ENCODE results near the gene ACOXL. TPM values are rescaled to one million over a fixed set of nuclear protein-coding genes. Genes with fewer than 3 reads are reported as not detected.

ACOXL gene
- total RNA-seq, 1 donor from 2014 or later: not detected

DNA sequence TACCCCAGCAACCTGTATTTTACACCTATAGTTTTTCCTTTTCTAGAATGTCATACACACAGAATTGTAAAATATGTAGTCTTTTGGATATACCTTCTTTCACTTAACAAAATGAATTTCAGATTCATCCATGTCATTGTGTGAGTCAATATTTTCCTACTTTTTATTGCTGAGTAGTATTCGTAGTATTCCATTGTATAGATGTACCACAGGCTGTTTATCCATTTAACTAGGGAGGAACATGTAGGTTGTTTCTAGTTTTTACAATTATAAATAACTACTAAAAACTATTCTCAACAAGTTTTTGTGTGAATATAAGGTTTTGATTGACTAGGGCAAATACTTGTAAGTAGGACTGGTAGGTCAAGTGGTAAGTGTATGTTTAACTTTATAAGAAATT is 187.4 kb downstream of the ACOXL start:
- Histone ChIP-seq H3K36me3 (ENCODE audit: control insufficient read depth in 3 of 3, insufficient read depth in 3 of 3, low read length in 3 of 3) (no peaks in the 10 kb centered on the region), H3K9me3 (ENCODE audit: control insufficient read depth in 3 of 3, low read length in 3 of 3) (no peaks in the 10 kb centered on the region), H3K27ac (ENCODE audit: low read depth, low read length) (no peak overlapping the region), H3K9ac (ENCODE audit: low read depth in 1 of 3, low read length in 3 of 3) (no peak overlapping the region), H3K27me3 (ENCODE audit: control insufficient read depth in 3 of 3, insufficient read depth in 3 of 3, low read length in 3 of 3) (no peaks in the 10 kb centered on the region), H3K4me3 (ENCODE audit: low read length in 3 of 3) (no peak overlapping the region), H3K4me1 (ENCODE audit: control insufficient read depth in 3 of 3, insufficient read depth in 3 of 3, low read length in 3 of 3) (no peaks in the 10 kb centered on the region)

DNA sequence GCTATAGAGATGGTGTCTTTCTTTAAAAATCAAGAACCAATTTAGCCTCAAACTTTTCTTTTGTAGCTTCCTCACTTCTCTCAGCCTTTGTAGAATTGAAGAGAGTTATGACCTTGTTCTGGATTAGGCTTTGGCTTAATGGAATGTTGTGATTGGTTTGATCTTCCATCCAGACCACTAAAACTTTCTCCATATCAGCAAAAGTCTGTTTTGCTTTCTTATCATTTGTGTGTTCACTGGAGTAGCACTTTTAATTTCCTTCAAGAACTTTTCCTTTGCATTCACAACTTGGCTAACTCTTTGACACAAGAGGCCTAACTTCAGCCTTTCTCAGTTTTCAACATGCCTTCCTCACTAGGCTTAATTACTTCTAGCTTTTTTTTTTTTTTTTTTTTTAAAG is 193.1 kb downstream of the ACOXL start:
- Histone ChIP-seq H3K4me3 (ENCODE audit: low read length in 3 of 3) (no peak overlapping the region), H3K27me3 (ENCODE audit: control insufficient read depth in 3 of 3, insufficient read depth in 3 of 3, low read length in 3 of 3) (no peaks in the 10 kb centered on the region), H3K27ac (ENCODE audit: low read depth, low read length) (no peak overlapping the region), H3K9ac (ENCODE audit: low read depth in 1 of 3, low read length in 3 of 3) (no peak overlapping the region), H3K9me3 (ENCODE audit: control insufficient read depth in 3 of 3, low read length in 3 of 3) (peaks cover 0 to 3% (median 0%) of the 10 kb centered on the region in 3 donors), H3K36me3 (ENCODE audit: control insufficient read depth in 3 of 3, insufficient read depth in 3 of 3, low read length in 3 of 3) (no peaks in the 10 kb centered on the region), H3K4me1 (ENCODE audit: control insufficient read depth in 3 of 3, insufficient read depth in 3 of 3, low read length in 3 of 3) (no peaks in the 10 kb centered on the region)

- no peak overlapping the region for H3K4me3 ChIP-seq (ENCODE audit: low read length in 3 of 3)
- H3K27me3 ChIP-seq (ENCODE audit: control insufficient read depth in 3 of 3, insufficient read depth in 3 of 3, low read length in 3 of 3): no peaks in the 10 kb centered on the region
- no peak overlapping the region for H3K9ac ChIP-seq (ENCODE audit: low read depth in 1 of 3, low read length in 3 of 3)
- peaks cover 0 to 3% (median 0%) of the 10 kb centered on the region in 3 donors for H3K9me3 ChIP-seq (ENCODE audit: control insufficient read depth in 3 of 3, low read length in 3 of 3)
- H3K36me3 ChIP-seq (ENCODE audit: control insufficient read depth in 3 of 3, insufficient read depth in 3 of 3, low read length in 3 of 3): no peaks in the 10 kb centered on the region
- H3K27ac ChIP-seq (ENCODE audit: low read depth, low read length): no peak overlapping the region
- peaks cover 0 to 4% (median 3%) of the 10 kb centered on the region in 3 donors for H3K4me1 ChIP-seq (ENCODE audit: control insufficient read depth in 3 of 3, insufficient read depth in 3 of 3, low read length in 3 of 3)
Observed at GRCh38 chr2:110927526-110927925, 195.2 kb downstream of the ACOXL start.

- peaks cover 0 to 3% (median 0%) of the 10 kb centered on the region in 3 donors for H3K9me3 ChIP-seq (ENCODE audit: control insufficient read depth in 3 of 3, low read length in 3 of 3)
- H3K4me1 ChIP-seq (ENCODE audit: control insufficient read depth in 3 of 3, insufficient read depth in 3 of 3, low read length in 3 of 3): peaks cover 0 to 6% (median 3%) of the 10 kb centered on the region in 3 donors
- no peak overlapping the region for H3K27ac ChIP-seq (ENCODE audit: low read depth, low read length)
- H3K9ac ChIP-seq (ENCODE audit: low read depth in 1 of 3, low read length in 3 of 3): no peak overlapping the region
- no peaks in the 10 kb centered on the region for H3K36me3 ChIP-seq (ENCODE audit: control insufficient read depth in 3 of 3, insufficient read depth in 3 of 3, low read length in 3 of 3)
- H3K27me3 ChIP-seq (ENCODE audit: control insufficient read depth in 3 of 3, insufficient read depth in 3 of 3, low read length in 3 of 3): no peaks in the 10 kb centered on the region
- no peak overlapping the region for H3K4me3 ChIP-seq (ENCODE audit: low read length in 3 of 3)
Observed at GRCh38 chr2:110929528-110929927, 197.2 kb downstream of the ACOXL start.

DNA sequence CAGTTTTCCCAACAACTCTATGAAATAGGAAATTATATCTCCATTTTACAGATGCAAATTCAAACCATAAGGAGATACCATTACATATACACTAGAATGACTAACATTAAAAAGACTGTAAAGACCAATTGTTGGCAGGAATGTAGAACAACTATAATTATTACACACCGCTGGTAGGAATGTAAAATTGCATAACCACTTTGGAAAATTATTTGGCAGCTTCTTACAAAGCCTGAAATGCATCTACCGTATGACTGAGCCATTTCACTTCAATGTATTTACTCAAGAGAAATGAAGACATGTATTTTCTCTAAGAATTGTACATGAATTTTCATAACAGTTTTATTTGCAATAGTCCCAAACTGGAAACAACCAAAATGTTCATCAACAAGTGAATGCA is 199.3 kb downstream of the ACOXL start:
- peaks cover 0 to 3% (median 0%) of the 10 kb centered on the region in 3 donors for H3K9me3 ChIP-seq (ENCODE audit: control insufficient read depth in 3 of 3, low read length in 3 of 3)
- H3K4me3 ChIP-seq (ENCODE audit: low read length in 3 of 3): no peak overlapping the region
- H3K27me3 ChIP-seq (ENCODE audit: control insufficient read depth in 3 of 3, insufficient read depth in 3 of 3, low read length in 3 of 3): no peaks in the 10 kb centered on the region
- H3K36me3 ChIP-seq (ENCODE audit: control insufficient read depth in 3 of 3, insufficient read depth in 3 of 3, low read length in 3 of 3): no peaks in the 10 kb centered on the region
- peaks cover 0 to 6% (median 3%) of the 10 kb centered on the region in 3 donors for H3K4me1 ChIP-seq (ENCODE audit: control insufficient read depth in 3 of 3, insufficient read depth in 3 of 3, low read length in 3 of 3)
- H3K9ac ChIP-seq (ENCODE audit: low read depth in 1 of 3, low read length in 3 of 3): no peak overlapping the region
- H3K27ac ChIP-seq (ENCODE audit: low read depth, low read length): no peak overlapping the region

GRCh38 chr2:110933420-110933819 is 201.0 kb downstream of the ACOXL start:
- Histone ChIP-seq H3K27me3 (ENCODE audit: control insufficient read depth in 3 of 3, insufficient read depth in 3 of 3, low read length in 3 of 3) (peaks cover 0 to 4% (median 0%) of the 10 kb centered on the region in 3 donors), H3K36me3 (ENCODE audit: control insufficient read depth in 3 of 3, insufficient read depth in 3 of 3, low read length in 3 of 3) (no peaks in the 10 kb centered on the region), H3K9ac (ENCODE audit: low read depth in 1 of 3, low read length in 3 of 3) (no peak overlapping the region), H3K4me1 (ENCODE audit: control insufficient read depth in 3 of 3, insufficient read depth in 3 of 3, low read length in 3 of 3) (peaks cover 0 to 6% (median 3%) of the 10 kb centered on the region in 3 donors), H3K27ac (ENCODE audit: low read depth, low read length) (no peak overlapping the region), H3K4me3 (ENCODE audit: low read length in 3 of 3) (no peak overlapping the region), H3K9me3 (ENCODE audit: control insufficient read depth in 3 of 3, low read length in 3 of 3) (peaks cover 0 to 3% (median 0%) of the 10 kb centered on the region in 3 donors)

- Histone ChIP-seq H3K27ac (ENCODE audit: low read depth, low read length) (no peak overlapping the region), H3K27me3 (ENCODE audit: control insufficient read depth in 3 of 3, insufficient read depth in 3 of 3, low read length in 3 of 3) (peaks cover 0 to 4% (median 0%) of the 10 kb centered on the region in 3 donors)
Observed at GRCh38 chr2:110934948-110935347, 202.6 kb downstream of the ACOXL start.

DNA sequence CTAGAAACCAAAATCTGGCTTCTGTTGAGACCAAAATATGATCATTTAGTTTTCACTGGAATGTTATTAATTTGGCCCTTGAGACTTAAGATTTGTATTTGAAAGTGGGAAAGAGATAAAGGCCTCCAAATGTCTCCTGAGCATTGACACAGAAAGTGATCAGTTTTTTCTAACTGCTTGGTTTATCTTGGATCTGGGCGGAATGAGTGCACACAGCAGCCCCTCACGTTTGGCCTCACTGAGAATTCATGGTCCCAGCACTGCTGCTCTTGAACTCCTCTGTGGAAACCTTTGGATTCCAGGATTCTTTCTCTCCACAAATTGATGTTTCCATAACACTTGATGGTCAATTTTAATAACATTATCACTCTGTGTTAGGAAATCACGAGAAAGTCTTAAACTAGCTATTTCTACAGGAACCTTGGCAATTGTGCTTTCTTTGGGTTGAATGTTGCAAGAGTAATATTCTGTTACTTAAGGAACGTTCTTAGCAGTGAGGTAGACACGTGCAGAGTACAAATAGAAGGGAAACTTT is 208.1 kb downstream of the ACOXL start:
- Histone ChIP-seq H3K27ac (ENCODE audit: low read depth, low read length) (no peak overlapping the region), H3K36me3 (ENCODE audit: control insufficient read depth in 3 of 3, insufficient read depth in 3 of 3, low read length in 3 of 3) (no peaks in the 10 kb centered on the region), H3K4me3 (ENCODE audit: low read length in 3 of 3) (no peak overlapping the region), H3K27me3 (ENCODE audit: control insufficient read depth in 3 of 3, insufficient read depth in 3 of 3, low read length in 3 of 3) (peaks cover 0 to 4% (median 0%) of the 10 kb centered on the region in 3 donors), H3K4me1 (ENCODE audit: control insufficient read depth in 3 of 3, insufficient read depth in 3 of 3, low read length in 3 of 3) (no peaks in the 10 kb centered on the region), H3K9ac (ENCODE audit: low read depth in 1 of 3, low read length in 3 of 3) (no peak overlapping the region), H3K9me3 (ENCODE audit: control insufficient read depth in 3 of 3, low read length in 3 of 3) (no peaks in the 10 kb centered on the region)

More at GRCh38 chr2:110934948-110935347, 202.6 kb downstream of the ACOXL start:
- H3K4me1 ChIP-seq (ENCODE audit: control insufficient read depth in 3 of 3, insufficient read depth in 3 of 3, low read length in 3 of 3): peaks cover 0 to 6% (median 3%) of the 10 kb centered on the region in 3 donors
- no peaks in the 10 kb centered on the region for H3K9me3 ChIP-seq (ENCODE audit: control insufficient read depth in 3 of 3, low read length in 3 of 3)
- H3K4me3 ChIP-seq (ENCODE audit: low read length in 3 of 3): no peak overlapping the region
- H3K36me3 ChIP-seq (ENCODE audit: control insufficient read depth in 3 of 3, insufficient read depth in 3 of 3, low read length in 3 of 3): no peaks in the 10 kb centered on the region
- no peak overlapping the region for H3K9ac ChIP-seq (ENCODE audit: low read depth in 1 of 3, low read length in 3 of 3)

GRCh38 chr2:110941226-110941625 is 208.9 kb downstream of the ACOXL start:
- Histone ChIP-seq H3K36me3 (ENCODE audit: control insufficient read depth in 3 of 3, insufficient read depth in 3 of 3, low read length in 3 of 3) (no peaks in the 10 kb centered on the region), H3K4me1 (ENCODE audit: control insufficient read depth in 3 of 3, insufficient read depth in 3 of 3, low read length in 3 of 3) (no peaks in the 10 kb centered on the region), H3K27me3 (ENCODE audit: control insufficient read depth in 3 of 3, insufficient read depth in 3 of 3, low read length in 3 of 3) (peaks cover 0 to 4% (median 0%) of the 10 kb centered on the region in 3 donors), H3K4me3 (ENCODE audit: low read length in 3 of 3) (no peak overlapping the region), H3K9ac (ENCODE audit: low read depth in 1 of 3, low read length in 3 of 3) (no peak overlapping the region), H3K9me3 (ENCODE audit: control insufficient read depth in 3 of 3, low read length in 3 of 3) (no peaks in the 10 kb centered on the region), H3K27ac (ENCODE audit: low read depth, low read length) (no peak overlapping the region)

- no peak overlapping the region for H3K4me3 ChIP-seq (ENCODE audit: low read length in 3 of 3)
Observed at GRCh38 chr2:110943070-110943634, 210.8 kb downstream of the ACOXL start.

More at GRCh38 chr2:110943070-110943634, 210.8 kb downstream of the ACOXL start:
- no peak overlapping the region for H3K27ac ChIP-seq (ENCODE audit: low read depth, low read length)
- H3K36me3 ChIP-seq (ENCODE audit: control insufficient read depth in 3 of 3, insufficient read depth in 3 of 3, low read length in 3 of 3): no peaks in the 10 kb centered on the region
- H3K27me3 ChIP-seq (ENCODE audit: control insufficient read depth in 3 of 3, insufficient read depth in 3 of 3, low read length in 3 of 3): peaks cover 0 to 1% (median 0%) of the 10 kb centered on the region in 3 donors
- no peak overlapping the region for H3K9ac ChIP-seq (ENCODE audit: low read depth in 1 of 3, low read length in 3 of 3)
- peaks cover 14 to 19% (median 18%) of the 10 kb centered on the region in 3 donors for H3K4me1 ChIP-seq (ENCODE audit: control insufficient read depth in 3 of 3, insufficient read depth in 3 of 3, low read length in 3 of 3)
- no peaks in the 10 kb centered on the region for H3K9me3 ChIP-seq (ENCODE audit: control insufficient read depth in 3 of 3, low read length in 3 of 3)
